Fibroblast of skin of back (primary cell): Measurements from ENCODE around the gene RPUSD3.

Source experiments
- DNase-seq: peaks from one replicate; pipeline ENCODE4 v3.0.0-alpha.2; 2013

RPUSD3 gene

DNA sequence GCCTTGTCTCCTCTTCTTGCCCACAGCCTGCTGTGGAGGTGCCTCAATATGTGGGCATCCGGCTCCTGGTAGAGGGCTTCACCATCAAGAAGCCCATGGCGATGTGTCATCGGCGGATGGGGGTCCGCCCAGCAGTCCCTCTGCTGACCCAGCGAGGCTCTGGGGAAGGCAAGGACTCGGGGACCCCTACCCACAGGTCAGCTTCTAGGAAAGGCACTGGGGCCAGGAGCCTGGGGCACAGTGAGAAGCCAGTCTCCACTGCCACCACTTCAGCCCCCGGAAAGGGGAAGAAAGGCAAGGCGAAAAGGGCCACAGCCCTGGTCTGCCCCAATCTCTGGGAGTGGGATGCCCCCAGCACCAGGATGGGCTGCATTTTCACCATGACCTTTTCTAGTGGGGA is 10.7 kb downstream of the RPUSD3 start:
- DNase-seq = no peak

DNA sequence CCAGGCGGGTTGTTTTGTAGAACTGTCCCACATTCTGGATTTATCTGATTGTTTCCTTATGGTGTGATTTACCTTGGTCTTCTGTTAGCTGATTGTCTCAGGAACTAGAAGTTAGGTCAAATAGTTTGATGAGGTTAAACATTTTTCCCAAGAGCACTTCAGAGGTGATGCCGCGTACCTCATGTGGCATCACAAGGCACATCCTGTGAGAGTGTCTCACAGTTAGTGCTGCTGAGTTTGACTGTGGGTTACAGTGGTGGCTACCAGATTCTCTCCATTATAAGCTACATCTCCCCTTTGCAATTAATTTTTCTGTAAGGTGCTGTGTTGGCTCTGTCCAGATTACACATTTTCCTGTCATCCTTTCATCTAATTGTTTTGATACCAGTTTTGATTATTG is 12.6 kb downstream of the RPUSD3 start:
- no peak for DNase-seq

DNA sequence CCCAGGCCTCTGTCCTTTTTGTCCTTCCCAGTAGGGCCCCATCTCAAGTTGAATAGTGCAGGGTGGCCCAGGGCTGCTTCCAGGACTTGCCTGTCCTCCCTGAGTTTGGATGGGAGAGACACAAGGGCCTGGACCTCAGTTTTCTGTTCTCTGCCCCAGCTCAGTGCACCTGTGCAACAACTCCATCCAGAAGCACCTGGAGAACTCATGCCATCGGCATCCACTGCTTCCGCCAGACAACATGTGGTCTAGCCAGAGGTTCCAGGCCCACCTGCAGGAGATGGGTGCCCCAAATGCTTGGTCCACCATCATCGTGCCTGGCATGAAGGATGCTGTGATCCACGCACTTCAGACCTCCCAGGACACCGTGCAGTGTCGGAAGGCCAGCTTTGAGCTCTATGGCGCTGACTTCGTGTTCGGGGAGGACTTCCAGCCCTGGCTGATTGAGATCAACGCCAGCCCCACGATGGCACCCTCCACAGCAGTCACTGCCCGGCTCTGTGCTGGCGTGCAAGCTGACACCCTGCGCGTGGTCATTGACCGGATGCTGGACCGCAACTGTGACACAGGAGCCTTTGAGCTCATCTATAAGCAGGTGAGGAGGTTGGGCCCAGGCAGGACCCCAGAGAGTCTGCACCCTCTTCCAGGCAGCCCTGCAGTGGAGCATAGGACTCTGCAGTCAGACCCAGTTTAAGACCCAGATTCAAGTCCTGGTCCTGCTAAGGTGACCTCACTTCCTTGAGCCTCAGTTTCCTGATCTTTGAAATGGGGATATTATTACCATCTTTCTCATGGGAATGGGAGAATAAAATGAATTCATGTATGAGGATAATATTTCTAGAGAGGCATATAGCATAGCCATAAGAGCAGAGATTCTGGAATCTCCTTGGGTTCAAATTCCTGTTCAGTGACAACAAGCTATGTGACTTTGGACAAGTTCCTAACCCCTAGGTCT is 14.7 kb downstream of the RPUSD3 start:
- DNase-seq = no peak

GRCh38 chr3:9826815-9827573 is 16.8 kb downstream of the RPUSD3 start:
- peak; percentile 32 for DNase-seq

DNA sequence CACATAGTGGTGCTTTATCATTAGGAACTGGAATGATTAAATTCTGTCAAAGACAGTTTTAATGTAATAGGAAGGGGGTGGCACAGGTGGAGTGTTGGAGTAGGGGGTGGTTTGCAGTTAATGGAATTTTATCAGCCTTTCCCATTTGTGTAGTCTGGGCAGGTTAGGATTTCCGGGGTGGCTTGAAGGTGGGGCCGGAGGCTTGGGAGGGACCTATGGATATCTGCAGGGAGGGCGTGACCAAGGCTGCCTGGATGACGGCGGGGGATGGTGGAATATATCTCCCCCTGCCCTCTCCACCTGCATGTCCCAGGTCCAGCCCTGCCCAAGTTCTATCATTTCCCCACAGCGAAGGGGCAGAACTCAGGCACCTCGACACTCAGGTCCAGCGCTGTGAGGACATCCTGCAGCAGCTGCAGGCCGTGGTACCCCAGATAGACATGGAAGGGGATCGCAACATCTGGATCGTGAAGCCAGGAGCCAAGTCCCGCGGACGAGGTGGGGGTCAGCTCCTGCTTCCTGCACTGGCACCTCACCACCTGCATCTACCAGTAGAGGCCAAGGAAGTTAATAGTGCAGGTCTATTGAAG is 18.3 kb downstream of the RPUSD3 start:
- DNase-seq = no peak

DNA sequence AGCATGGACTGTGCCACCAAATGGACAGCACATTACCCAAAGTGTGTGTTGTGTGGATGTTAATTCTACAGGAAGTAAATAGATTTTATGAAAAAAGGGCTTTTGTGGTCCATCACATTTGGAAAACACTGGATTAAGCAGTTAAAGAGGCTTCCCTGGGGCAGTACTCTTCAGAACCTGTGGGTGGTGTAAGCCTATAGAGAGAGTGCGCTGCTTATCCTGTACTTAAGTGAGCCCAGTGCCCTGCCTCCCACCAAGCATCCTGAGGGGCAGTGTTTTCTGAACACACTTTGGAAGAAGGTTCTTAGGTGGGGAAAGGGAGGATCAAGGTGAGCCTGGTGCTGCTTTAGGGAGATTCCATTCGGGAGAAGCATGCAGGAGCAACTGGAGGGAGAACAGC is 22.9 kb downstream of the RPUSD3 start:
- no peak for DNase-seq

DNA sequence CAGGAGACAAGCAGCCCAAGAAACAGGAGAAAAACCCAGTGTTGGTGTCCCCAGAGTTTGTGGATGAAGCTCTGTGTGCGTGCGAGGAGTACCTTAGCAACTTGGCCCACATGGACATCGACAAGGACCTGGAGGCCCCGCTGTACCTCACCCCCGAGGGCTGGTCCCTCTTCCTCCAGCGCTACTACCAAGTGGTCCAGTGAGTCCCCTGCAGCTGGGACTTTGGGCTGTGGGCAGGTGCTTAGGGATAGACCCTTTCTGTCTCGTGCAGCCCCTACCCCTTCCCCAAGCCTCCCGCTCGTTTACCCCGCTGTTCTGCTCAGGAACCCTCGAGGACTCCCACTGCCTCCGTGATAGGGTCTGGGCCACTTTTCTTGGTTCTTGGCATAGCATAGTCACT is 23.3 kb downstream of the RPUSD3 start:
- no peak for DNase-seq

DNA sequence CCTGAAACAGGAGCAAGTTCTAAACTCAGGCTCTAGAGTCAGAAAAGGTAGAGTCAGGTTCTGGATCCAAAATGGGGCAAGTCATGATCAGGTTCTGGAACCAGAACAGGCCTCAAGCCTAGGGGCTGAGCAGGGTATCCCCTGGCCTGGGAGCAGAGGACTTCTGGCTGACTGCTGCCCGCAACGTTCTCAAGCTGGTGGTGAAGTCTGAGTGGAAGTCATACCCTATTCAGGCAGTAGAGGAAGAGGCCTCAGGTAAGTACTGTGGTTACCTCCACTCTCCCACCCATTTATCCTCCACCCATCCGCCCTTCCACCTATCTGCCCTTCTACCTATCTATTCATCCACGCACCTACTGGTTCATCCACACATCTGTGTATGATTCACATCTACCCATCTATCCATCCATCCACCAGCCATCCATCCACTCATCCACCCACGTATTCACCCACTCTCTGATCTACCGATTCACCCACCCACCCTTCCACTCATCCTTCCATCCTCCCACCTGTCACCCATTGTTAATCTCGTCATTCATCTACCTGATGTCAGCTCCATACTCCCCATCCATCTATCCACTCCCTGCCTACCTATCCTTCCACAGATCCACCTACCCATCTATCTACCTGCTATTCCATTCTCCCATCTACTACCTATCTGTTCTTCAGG is 25.0 kb downstream of the RPUSD3 start:
- no peak for DNase-seq

GRCh38 chr3:9817436-9817835 is 26.4 kb downstream of the RPUSD3 start:
- DNase-seq = no peak

- no peak for DNase-seq
These were observed 27.8 kb downstream of the RPUSD3 start for GRCh38 chr3:9815986-9816385.

- no peak for DNase-seq
These were observed 30.8 kb downstream of the RPUSD3 start for GRCh38 chr3:9812870-9813483.

- DNase-seq = no peak
These were observed 33.0 kb downstream of the RPUSD3 start for GRCh38 chr3:9810846-9811245.

- DNase-seq = no peak
These were observed 33.4 kb downstream of the RPUSD3 start for GRCh38 chr3:9810433-9810770.

- peak; percentile 63 for DNase-seq
These were observed 34.0 kb downstream of the RPUSD3 start, which contains the start of gene TTLL3 for GRCh38 chr3:9809615-9810432. TTLL3 (plus strand) TSS chr3:9810262; CDS start chr3:9810662, 400 bp downstream.

DNA sequence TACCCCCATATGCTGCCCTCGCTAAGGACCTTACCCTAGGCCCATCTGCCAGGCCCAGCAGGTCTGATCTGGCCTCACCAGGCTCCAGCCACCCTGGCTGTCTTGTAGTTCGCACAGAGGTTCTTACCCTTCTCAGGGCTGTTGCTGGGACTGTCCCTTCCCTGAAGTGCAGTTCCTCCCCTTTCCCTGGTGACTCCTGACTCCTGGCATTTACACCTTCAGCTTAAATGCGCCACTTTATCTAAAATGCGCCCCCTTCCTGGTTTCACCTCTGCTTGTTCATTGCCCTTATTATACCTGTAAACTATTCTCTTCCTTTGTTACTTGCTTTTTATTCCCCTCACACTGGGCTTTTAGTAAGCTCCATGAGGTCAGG is 34.6 kb downstream of the RPUSD3 start:
- no peak for DNase-seq

DNA sequence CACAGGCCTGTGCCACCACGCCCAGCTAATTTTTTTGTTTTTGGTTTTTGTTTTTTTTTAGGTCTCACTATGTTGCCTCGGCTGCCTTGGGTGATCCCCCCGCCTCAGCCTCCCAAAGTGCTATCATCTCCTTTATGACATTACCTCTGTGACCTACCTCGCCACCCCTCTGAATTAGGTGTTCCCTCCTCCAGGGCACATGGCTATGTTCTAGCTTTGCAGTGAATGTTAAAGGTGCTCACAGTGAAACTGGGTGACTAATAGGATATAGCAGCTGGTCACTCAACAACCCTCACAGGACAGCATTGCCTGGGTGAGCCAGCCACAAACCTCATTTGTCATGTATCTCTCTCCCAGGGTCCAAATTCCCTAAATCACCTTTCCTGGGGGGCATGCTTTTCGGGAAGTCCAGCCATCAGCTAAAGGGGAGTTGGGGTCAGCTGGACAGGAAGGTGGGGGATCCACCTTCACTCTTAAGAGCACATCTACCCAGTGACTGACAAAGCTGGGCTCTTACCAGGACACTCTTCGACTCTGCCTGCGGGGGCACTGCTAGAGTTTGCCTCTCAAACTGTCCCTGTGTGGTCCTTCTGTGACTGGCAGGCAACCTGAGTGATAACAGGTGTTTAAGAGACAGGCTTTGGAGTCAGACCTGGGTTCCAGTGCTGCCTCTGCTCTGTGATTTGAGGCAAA is 35.3 kb downstream of the RPUSD3 start:
- peak; percentile 29 for DNase-seq

GRCh38 chr3:9807981-9808344 is 35.8 kb downstream of the RPUSD3 start:
- no peak for DNase-seq

DNA sequence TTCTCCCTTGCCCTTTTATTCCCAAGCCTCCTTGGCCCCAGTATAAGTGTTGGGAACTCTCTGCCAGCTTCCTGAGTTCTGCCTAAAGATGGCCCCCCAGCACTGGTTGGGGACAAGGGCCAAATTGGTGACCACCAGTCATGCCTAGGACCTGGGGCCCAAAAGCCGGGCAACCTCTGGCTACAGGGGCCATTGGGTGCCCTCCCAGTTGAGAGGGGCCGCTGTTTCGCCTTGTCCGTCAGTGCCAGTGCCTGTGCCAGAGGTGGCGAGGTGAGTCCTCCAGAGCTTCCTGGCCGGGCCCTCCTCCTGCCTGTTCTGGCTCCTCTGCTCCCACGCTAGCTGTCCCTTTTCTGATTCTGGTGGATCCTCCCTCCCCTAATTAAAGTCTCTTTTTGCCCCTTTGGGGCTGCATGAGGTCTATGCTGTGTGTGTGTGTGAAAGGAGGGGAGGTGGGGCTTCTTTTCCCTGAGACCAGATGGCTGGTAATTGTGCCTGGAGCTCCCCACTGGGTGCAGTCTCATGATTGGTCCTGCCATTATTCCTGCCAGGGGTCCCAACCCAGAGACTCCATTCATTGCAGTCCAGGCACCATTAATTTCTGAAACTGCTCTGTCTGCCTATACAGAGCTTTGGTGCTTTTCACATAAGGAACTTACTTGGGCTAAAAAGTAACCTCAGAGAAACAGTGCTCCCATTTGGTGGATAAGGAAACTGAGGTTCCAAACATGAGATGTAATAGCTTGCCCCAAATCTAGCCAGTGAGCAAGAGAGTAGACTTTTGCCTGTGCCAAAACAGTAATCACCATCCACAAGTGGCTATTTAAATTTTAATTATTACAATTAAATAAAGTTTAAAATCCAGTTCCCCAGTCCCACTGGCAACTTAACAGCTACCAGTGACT is 36.9 kb downstream of the RPUSD3 start:
- no peak for DNase-seq

DNA sequence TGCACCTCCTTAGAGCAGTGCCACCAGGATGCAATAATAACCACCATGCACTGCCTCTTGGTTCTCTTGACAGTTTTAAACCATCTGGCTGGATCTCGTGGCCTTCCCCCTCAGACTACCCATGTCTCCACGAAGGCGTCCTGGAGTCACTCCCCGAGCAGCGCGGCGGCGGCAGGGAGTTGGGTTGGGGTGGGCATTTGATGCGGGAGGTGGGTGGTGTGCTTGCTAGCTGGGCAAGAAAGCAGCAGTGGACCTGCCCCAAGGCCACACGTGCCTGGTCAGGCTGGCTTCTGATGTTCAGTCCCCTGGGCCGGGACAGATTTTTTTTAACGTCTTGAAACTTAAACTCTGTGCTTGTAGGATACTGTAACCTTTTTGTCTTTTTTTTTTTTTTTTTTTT is 37.7 kb downstream of the RPUSD3 start:
- no peak for DNase-seq

DNA sequence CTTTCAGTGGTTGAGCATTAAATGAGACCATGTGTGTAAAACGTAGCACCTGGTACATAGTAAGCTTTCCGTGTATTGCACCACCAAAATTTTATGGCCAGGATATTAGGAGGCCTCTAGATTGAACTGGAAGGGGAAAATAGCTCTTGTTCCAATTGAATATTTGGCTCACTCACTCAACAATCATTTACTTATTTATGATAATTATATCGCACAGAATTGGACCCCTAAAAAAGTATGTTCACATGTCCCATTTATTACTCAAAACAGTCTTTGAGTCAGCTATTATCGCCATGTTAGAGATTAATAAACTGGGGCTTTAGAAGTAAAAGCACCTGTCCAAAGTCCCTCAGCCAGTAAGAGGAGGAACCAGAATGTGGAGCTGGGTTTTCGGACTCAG is 38.8 kb downstream of the RPUSD3 start:
- no peak for DNase-seq
